ENCODE data around the gene TRABD2B. TPM values are rescaled to one million over a fixed set of nuclear protein-coding genes. Genes with fewer than 3 reads are reported as not detected.

The TRABD2B gene
- total RNA-seq, 1 experiment from 2014 or later, result 10.3 TPM

- TF ChIP-seq, protein P1, sequence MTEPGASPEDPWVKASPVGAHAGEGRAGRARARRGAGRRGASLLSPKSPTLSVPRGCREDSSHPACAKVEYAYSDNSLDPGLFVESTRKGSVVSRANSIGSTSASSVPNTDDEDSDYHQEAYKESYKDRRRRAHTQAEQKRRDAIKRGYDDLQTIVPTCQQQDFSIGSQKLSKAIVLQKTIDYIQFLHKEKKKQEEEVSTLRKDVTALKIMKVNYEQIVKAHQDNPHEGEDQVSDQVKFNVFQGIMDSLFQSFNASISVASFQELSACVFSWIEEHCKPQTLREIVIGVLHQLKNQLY (CRISPR knock-in tag; IDR thresholded peaks at IDR 0.05), result no peak
- TF ChIP-seq SMAD3 (CRISPR knock-in tag; IDR thresholded peaks at IDR 0.05; ENCODE audit: borderline replicate concordance) (no peak), KAT7 (CRISPR knock-in tag; IDR thresholded peaks at IDR 0.05; ENCODE audit: borderline replicate concordance) (no peak), JUN (CRISPR knock-in tag; IDR thresholded peaks at IDR 0.05) (no peak), HMGXB4 (CRISPR knock-in tag; IDR thresholded peaks at IDR 0.05) (no peak), TP53 (CRISPR knock-in tag; IDR thresholded peaks at IDR 0.05) (no peak)
Observed at GRCh38 chr1:47970882-47971281, 26.3 kb downstream of the TRABD2B start (continued).

- ATAC-seq, result no peak
- Mint-ChIP-seq H3K9me3 (no peaks in the 10 kb centered on the region), H3K27me3 (ENCODE audit: low read depth) (no peaks in the 10 kb centered on the region), H3K4me1 (peaks cover 38% of the 10 kb centered on the region), H3K4me3 (no peak overlapping the region), H3K27ac (no peak overlapping the region), H3K36me3 (no peaks in the 10 kb centered on the region)
- POLR2A ChIA-PET, result no interaction called here
- DNase-seq (ENCODE audit: low spot score), result no peak
- CTCF ChIA-PET, result no interaction called here
- TF ChIP-seq, protein P1 (CRISPR knock-in tag; IDR thresholded peaks at IDR 0.05), result no peak
- TF ChIP-seq ELF4 (CRISPR knock-in tag; IDR thresholded peaks at IDR 0.05; ENCODE audit: low read depth) (no peak), TEAD1 (CRISPR knock-in tag; IDR thresholded peaks at IDR 0.05) (no peak), ZBTB21 (CRISPR knock-in tag; IDR thresholded peaks at IDR 0.05; ENCODE audit: borderline replicate concordance) (no peak), GRHL2 (CRISPR knock-in tag; IDR thresholded peaks at IDR 0.05; ENCODE audit: insufficient replicate concordance, severe bottlenecking) (no peak)
- TF ChIP-seq, protein P2, sequence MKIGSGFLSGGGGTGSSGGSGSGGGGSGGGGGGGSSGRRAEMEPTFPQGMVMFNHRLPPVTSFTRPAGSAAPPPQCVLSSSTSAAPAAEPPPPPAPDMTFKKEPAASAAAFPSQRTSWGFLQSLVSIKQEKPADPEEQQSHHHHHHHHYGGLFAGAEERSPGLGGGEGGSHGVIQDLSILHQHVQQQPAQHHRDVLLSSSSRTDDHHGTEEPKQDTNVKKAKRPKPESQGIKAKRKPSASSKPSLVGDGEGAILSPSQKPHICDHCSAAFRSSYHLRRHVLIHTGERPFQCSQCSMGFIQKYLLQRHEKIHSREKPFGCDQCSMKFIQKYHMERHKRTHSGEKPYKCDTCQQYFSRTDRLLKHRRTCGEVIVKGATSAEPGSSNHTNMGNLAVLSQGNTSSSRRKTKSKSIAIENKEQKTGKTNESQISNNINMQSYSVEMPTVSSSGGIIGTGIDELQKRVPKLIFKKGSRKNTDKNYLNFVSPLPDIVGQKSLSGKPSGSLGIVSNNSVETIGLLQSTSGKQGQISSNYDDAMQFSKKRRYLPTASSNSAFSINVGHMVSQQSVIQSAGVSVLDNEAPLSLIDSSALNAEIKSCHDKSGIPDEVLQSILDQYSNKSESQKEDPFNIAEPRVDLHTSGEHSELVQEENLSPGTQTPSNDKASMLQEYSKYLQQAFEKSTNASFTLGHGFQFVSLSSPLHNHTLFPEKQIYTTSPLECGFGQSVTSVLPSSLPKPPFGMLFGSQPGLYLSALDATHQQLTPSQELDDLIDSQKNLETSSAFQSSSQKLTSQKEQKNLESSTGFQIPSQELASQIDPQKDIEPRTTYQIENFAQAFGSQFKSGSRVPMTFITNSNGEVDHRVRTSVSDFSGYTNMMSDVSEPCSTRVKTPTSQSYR (CRISPR knock-in tag; IDR thresholded peaks at IDR 0.05), result no peak
- TF ChIP-seq, protein P3, sequence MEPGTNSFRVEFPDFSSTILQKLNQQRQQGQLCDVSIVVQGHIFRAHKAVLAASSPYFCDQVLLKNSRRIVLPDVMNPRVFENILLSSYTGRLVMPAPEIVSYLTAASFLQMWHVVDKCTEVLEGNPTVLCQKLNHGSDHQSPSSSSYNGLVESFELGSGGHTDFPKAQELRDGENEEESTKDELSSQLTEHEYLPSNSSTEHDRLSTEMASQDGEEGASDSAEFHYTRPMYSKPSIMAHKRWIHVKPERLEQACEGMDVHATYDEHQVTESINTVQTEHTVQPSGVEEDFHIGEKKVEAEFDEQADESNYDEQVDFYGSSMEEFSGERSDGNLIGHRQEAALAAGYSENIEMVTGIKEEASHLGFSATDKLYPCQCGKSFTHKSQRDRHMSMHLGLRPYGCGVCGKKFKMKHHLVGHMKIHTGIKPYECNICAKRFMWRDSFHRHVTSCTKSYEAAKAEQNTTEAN (CRISPR knock-in tag; IDR thresholded peaks at IDR 0.05), result no peak
Observed at GRCh38 chr1:47969478-47969877, 27.7 kb downstream of the TRABD2B start.

DNA sequence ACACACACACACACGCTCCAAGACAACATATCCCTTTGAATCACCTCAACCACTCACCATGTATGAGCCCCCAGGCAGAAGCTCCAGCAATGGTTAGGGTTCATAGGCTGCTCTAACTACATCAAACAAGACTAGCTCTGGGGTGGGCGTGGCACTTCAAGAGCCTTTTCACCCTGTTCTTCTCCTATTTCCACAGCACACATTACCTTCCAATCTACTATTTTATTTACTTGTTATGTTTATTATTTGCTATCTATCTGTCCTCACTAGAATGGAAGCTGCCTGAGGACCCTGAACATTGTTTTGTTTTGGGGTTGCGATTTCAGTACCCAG is 28.7 kb downstream of the TRABD2B start:
- Mint-ChIP-seq H3K4me3 (no peak overlapping the region), H3K27ac (no peak overlapping the region), H3K27me3 (ENCODE audit: low read depth) (no peaks in the 10 kb centered on the region), H3K9me3 (no peaks in the 10 kb centered on the region), H3K4me1 (peaks cover 47% of the 10 kb centered on the region), H3K36me3 (no peaks in the 10 kb centered on the region)
- POLR2A ChIA-PET, result no interaction called here
- no peak for ATAC-seq
- no peak for DNase-seq (ENCODE audit: low spot score)
- CTCF ChIA-PET, result interaction anchor here (1.2 kb wide), 1 partner anchor 93 kb away, joined by 3 read pairs; no protein-coding TSS in a partner anchor
- no peak for TF ChIP-seq PRDM15 (CRISPR knock-in tag; IDR thresholded peaks at IDR 0.05)
- TF ChIP-seq HMGXB4 (CRISPR knock-in tag; IDR thresholded peaks at IDR 0.05), result no peak
- TF ChIP-seq EMX1 (CRISPR knock-in tag; IDR thresholded peaks at IDR 0.05), result no peak
- TF ChIP-seq, protein P4, sequence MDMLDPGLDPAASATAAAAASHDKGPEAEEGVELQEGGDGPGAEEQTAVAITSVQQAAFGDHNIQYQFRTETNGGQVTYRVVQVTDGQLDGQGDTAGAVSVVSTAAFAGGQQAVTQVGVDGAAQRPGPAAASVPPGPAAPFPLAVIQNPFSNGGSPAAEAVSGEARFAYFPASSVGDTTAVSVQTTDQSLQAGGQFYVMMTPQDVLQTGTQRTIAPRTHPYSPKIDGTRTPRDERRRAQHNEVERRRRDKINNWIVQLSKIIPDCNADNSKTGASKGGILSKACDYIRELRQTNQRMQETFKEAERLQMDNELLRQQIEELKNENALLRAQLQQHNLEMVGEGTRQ (CRISPR knock-in tag; IDR thresholded peaks at IDR 0.05), result no peak
- TF ChIP-seq, protein P5, sequence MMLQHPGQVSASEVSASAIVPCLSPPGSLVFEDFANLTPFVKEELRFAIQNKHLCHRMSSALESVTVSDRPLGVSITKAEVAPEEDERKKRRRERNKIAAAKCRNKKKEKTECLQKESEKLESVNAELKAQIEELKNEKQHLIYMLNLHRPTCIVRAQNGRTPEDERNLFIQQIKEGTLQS (CRISPR knock-in tag; conservative IDR thresholded peaks at IDR 0.05), result no peak
- no peak for TF ChIP-seq ZNF396 (CRISPR knock-in tag; IDR thresholded peaks at IDR 0.05; ENCODE audit: borderline replicate concordance)

All from WTC11 (cell line).